ENCODE results near the gene COG5.
"Not testable (repeated sequence)": the region's sequence is repeated elsewhere in the genome, so short reads cannot be mapped to it uniquely, and the experiment has no call there.

The COG5 gene

DNA sequence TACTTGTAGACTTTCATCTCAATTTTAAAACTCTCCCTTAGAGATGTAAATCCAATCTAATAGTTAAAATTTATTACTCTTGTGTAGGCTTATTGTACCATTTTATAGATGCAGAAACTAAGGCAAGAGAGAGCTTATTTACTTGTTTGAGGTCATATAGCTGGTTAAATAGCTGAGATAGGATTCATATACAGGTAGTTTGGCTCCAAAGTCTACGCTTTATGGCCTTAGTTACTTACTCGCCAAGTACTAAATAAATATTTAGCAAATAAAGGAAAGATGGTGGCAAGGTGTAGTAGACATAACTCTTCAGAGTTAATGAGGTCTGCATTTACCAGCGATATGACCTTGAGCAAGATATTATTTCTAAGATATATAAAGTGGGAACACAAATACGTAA is 308.1 kb downstream of the COG5 start:
- no peak overlapping the region for H3K4me3 ChIP-seq
- no peak overlapping the region for H3K27ac ChIP-seq
- DNase-seq (ENCODE audit: low spot score), result no peak
- TF ChIP-seq, protein P1, sequence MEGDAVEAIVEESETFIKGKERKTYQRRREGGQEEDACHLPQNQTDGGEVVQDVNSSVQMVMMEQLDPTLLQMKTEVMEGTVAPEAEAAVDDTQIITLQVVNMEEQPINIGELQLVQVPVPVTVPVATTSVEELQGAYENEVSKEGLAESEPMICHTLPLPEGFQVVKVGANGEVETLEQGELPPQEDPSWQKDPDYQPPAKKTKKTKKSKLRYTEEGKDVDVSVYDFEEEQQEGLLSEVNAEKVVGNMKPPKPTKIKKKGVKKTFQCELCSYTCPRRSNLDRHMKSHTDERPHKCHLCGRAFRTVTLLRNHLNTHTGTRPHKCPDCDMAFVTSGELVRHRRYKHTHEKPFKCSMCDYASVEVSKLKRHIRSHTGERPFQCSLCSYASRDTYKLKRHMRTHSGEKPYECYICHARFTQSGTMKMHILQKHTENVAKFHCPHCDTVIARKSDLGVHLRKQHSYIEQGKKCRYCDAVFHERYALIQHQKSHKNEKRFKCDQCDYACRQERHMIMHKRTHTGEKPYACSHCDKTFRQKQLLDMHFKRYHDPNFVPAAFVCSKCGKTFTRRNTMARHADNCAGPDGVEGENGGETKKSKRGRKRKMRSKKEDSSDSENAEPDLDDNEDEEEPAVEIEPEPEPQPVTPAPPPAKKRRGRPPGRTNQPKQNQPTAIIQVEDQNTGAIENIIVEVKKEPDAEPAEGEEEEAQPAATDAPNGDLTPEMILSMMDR (IDR thresholded peaks at IDR 0.05), result no peak

DNA sequence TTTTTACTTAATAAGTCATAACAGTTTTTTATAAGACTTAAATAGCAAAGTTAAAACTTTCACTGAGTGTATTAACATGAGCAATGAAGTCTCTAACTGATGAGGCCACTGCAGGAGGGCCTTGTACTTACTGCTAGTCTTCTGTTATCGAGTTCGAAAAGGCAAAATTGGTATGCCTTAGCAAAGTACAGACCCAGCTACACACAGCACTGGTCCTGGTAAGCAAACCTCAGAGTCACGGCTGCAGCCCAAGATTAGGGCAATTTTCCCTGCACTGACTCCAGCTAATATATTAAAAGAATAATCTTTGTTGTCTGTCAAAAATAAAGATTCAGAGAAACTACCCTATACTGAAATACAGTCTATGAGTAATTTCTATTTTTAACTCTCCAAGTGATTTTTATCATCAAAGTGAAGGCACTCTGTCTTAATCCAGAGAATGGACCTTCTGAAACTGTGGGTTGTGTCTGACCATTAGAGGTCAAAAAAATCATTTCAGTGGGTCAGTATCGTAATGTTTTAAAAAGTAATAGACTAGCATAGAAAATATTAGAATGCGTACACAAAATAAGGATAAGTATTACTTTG is 309.2 kb downstream of the COG5 start:
- H3K27ac ChIP-seq, result no peak overlapping the region
- TF ChIP-seq, protein P1 (IDR thresholded peaks at IDR 0.05), result no peak
- H3K4me3 ChIP-seq, result no peak overlapping the region
- DNase-seq (ENCODE audit: low spot score), result no peak

DNA sequence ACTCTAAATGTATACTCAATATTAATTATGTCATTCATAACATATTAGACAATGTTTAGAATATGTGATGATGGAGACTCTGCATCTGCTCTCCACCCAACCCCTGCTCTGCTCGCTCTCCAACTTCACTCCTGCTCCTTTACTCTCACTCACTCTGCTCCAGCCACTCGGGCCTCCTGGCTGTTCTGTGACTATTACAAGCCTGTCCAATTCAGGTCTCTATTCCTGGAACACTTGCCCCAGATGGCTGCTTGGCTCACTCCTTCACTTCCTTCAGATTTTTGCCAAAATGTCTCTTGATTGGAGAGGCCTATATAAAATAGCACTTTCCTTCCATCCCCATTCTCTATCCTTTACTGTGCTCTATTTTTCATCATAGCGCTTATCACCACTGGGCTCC is 310.1 kb downstream of the COG5 start:
- no peak for DNase-seq (ENCODE audit: low spot score)
- Histone ChIP-seq H3K4me3 (no peak overlapping the region), H3K27ac (no peak overlapping the region)
- TF ChIP-seq, protein P1 (IDR thresholded peaks at IDR 0.05), result no peak

DNA sequence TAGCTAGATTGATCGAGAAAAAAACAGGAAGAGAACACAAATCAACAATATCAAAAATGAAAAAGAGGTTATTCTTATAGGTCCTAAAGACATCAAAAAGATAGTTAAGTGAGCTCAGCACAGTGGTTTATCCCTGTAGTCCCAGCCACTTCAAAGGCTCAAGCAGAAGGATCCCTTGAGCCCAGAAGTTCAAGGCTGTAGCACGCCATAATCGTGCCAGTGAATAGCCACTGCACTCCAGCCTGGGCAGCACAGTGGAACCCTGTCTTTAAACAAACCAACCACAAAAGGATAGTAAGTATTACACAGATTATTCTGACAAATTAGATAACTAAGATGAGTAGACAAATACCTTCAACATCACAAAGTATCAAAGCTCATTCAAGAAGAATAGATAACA is 311.8 kb downstream of the COG5 start:
- no peak for DNase-seq (ENCODE audit: low spot score)
- TF ChIP-seq, protein P1 (IDR thresholded peaks at IDR 0.05), result no peak
- Histone ChIP-seq H3K4me3 (no peak overlapping the region), H3K27ac (no peak overlapping the region)

DNA sequence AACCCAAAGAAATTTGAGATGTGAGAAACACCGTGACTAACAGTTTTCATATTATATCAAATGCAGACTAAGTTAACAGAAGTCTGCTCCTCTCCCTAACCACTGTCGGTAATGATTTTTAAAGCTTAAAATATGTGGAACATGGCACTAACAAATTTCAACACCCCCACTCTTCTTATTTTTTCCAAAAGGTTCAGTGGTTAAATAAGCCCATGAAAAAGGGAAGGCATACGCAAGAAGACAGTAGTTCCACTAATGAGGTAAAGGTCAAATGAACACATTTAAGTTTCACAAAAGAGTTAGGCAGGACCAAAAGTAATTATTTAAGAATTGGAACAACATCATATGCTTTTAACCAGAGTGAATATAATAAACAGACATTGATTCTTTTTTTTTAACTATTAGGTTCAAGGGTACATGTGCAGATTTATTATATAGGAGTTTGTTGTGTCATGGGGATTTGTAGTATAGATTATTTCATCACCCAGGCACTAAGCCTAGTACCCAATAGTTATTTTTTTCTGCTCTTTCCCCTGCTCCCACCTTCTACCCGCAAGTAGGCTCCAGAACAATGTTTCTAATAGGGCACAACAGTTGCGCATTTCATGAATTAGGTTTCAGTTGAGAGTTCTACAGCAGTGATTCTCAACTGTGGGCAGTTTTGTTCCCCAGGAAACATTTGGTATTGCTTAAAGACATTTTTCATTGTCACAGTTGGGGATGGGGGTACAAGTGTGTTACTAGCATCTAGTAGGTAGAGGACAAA is 315.0 kb downstream of the COG5 start:
- DNase-seq (ENCODE audit: low spot score), result no peak
- no peak overlapping the region for H3K27ac ChIP-seq
- no peak overlapping the region for H3K4me3 ChIP-seq
- TF ChIP-seq, protein P1 (IDR thresholded peaks at IDR 0.05), result no peak

DNA sequence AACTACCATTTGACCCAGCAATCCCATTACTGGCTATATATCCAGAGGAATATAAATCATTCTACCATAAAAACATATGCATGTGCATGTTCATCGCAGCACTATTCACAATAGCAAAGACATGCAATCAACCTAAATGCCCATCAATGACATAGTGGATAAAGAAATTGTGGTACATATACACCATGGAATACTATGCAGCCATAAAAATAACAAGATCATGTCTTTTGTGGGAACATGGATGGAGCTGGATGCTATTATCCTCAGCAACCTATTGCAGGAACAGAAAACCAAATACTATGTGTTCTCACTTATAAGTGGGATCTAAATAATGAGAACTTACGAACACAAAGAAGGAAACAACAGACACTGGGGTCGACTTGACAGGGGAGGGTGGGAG is 316.9 kb downstream of the COG5 start:
- not testable (repeated sequence) for H3K4me3 ChIP-seq; H3K27ac ChIP-seq; DNase-seq (ENCODE audit: low spot score)

DNA sequence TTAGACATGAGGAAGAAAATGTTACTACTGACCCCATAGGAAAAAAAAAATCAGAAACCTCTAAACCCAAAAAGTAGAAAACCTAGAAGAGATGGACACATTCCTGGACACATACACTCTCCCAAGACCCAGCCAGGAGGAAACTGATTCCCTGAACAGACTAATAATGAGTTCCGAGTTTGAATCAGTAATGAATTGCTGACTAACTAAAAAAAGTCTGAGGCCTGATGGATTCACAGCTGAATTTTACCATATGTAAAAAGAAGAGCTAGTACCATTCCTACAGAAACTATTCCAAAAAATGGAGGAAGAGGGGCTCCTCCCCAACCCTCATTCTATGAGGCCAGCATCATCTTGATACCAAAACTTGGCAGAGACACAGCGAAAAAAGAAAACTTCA is 319.1 kb downstream of the COG5 start:
- Histone ChIP-seq H3K27ac (no peak overlapping the region), H3K4me3 (no peak overlapping the region)
- TF ChIP-seq, protein P1 (IDR thresholded peaks at IDR 0.05), result no peak
- DNase-seq (ENCODE audit: low spot score), result no peak

All from coronary artery (tissue), 2 donors.